IMR-90 (cell line): ENCODE results near the gene ZCCHC13. TPM values are rescaled to one million over a fixed set of nuclear protein-coding genes. Genes with fewer than 3 reads are reported as not detected.

Source experiments
- ATAC-seq: fragments of 200-7000 bp; cut with Tn5 transposase; 2 replicates; pipeline ENCODE4 v1.9.1; 2020; ENCODE audit warnings: low read depth, mild to moderate bottlenecking, moderate library complexity
- BruUV-seq: library from RNA; stranded (reverse); fragments of 400-500 nt; replicated peaks from 2 replicates; lab custom pipeline; 2021; lab: Mats Ljungman, UMichigan
- CTCF ChIA-PET: fragments of 300-600 bp; formaldehyde crosslinking; extraction: SDS; loops from one replicate; lab custom pipeline; 2021; ENCODE audit warnings: antibody characterized with exemption; lab: Yijun Ruan, JAX
- POLR2A ChIA-PET: fragments of 300-600 bp; sonication (Branson Sonifier 250); formaldehyde crosslinking; loops from one replicate; lab custom pipeline; 2022; ENCODE audit warnings: antibody characterized with exemption; ENCODE audit not compliant: unreplicated experiment; lab: Charles Lee
- DNase-seq: peaks from one replicate; pipeline ENCODE4 v3.0.0; 2013
- H2AFZ ChIP-seq: replicated peaks from 2 replicates; pipeline ENCODE3; 2013; ENCODE audit warnings: low read length, mild to moderate bottlenecking; ENCODE audit not compliant: poor library complexity
- H2AK5ac ChIP-seq: 2 replicates; pipeline ENCODE4 v1.6.1; 2013; ENCODE audit warnings: low read depth, low read length, inconsistent platforms
- H2AK9ac ChIP-seq: replicated peaks from 2 replicates; pipeline ENCODE3; 2013; ENCODE audit warnings: mild to moderate bottlenecking, low read depth, low read length, moderate library complexity; ENCODE audit not compliant: poor library complexity
- H2BK120ac ChIP-seq: 2 replicates; pipeline ENCODE4 v1.6.1; 2013; ENCODE audit warnings: low read depth, low read length, inconsistent platforms
- H2BK15ac ChIP-seq: 3 replicates; pipeline ENCODE4 v1.6.1; 2013; ENCODE audit warnings: low read depth, low read length, inconsistent platforms
- H2BK20ac ChIP-seq: 2 replicates; pipeline ENCODE4 v1.6.1; 2013; ENCODE audit warnings: low read depth, mild to moderate bottlenecking, inconsistent platforms, low read length, moderate library complexity
- H2BK5ac ChIP-seq: 2 replicates; pipeline ENCODE4 v1.6.1; 2013; ENCODE audit warnings: mild to moderate bottlenecking, low read depth, low read length, inconsistent platforms; ENCODE audit not compliant: poor library complexity, severe bottlenecking
- H3K14ac ChIP-seq: replicated peaks from 2 replicates; pipeline ENCODE4 v1.6.1; 2013; ENCODE audit warnings: low read depth, low read length, inconsistent platforms
- H3K18ac ChIP-seq: 2 replicates; pipeline ENCODE4 v1.6.1; 2013; ENCODE audit warnings: low read depth, low read length, control low read depth
- H3K23ac ChIP-seq: 2 replicates; pipeline ENCODE4 v1.6.1; 2013; ENCODE audit warnings: low read depth, low read length, inconsistent platforms
- H3K27ac ChIP-seq: 2 replicates; pipeline ENCODE4 v1.5.1; 2013; ENCODE audit warnings: mild to moderate bottlenecking, control low read depth, low read length; ENCODE audit not compliant: insufficient read depth
- H3K27me3 ChIP-seq: 2 replicates; pipeline ENCODE4 v1.6.1; 2013; ENCODE audit warnings: low read length; ENCODE audit not compliant: control insufficient read depth, insufficient read depth
- H3K36me3 ChIP-seq: 2 replicates; pipeline ENCODE4 v1.6.1; 2013; ENCODE audit warnings: low read length, mixed read lengths; ENCODE audit not compliant: control insufficient read depth, insufficient read depth
- H3K4ac ChIP-seq: 2 replicates; pipeline ENCODE4 v1.6.1; 2013; ENCODE audit warnings: low read depth, low read length, inconsistent platforms
- H3K4me1 ChIP-seq: 2 replicates; pipeline ENCODE4 v1.6.1; 2013; ENCODE audit warnings: low read length, mixed read lengths; ENCODE audit not compliant: control insufficient read depth, insufficient read depth
- H3K4me2 ChIP-seq: 2 replicates; pipeline ENCODE4 v1.6.1; 2013; ENCODE audit warnings: low read depth, mild to moderate bottlenecking, control low read depth, low read length, moderate library complexity
- H3K4me3 ChIP-seq: 2 replicates; pipeline ENCODE4 v1.5.1; 2013; ENCODE audit warnings: low read depth, mild to moderate bottlenecking, control low read depth, low read length, moderate library complexity; ENCODE audit not compliant: insufficient read depth
- H3K56ac ChIP-seq: 2 replicates; pipeline ENCODE4 v1.6.1; 2013; ENCODE audit warnings: low read length, inconsistent platforms; ENCODE audit not compliant: insufficient read depth; ENCODE audit errors: extremely low read depth
- H3K79me1 ChIP-seq, 2 experiments: 2 replicates each; pipeline ENCODE4 v1.6.1; 2013; ENCODE audit warnings: low read length in 2 of 2, inconsistent platforms in 1 of 2, low read depth in 1 of 2
- H3K9ac ChIP-seq: 2 replicates; pipeline ENCODE4 v1.6.1; 2013; ENCODE audit warnings: low read depth, low read length, control low read depth
- H3K9me1 ChIP-seq: 2 replicates; pipeline ENCODE4 v1.6.1; 2013; ENCODE audit warnings: low read length, inconsistent platforms; ENCODE audit not compliant: insufficient read depth
- H3K9me3 ChIP-seq: 2 replicates; pipeline ENCODE4 v1.6.1; 2013; ENCODE audit warnings: low read length; ENCODE audit not compliant: control insufficient read depth, insufficient read depth
- H4K20me1 ChIP-seq: 2 replicates; pipeline ENCODE4 v1.6.1; 2013; ENCODE audit warnings: low read length, inconsistent platforms; ENCODE audit not compliant: insufficient read depth
- H4K5ac ChIP-seq: 2 replicates; pipeline ENCODE4 v1.6.1; 2013; ENCODE audit warnings: mild to moderate bottlenecking, low read depth, low read length, control low read depth
- H4K8ac ChIP-seq, 2 experiments: 2 replicates each; pipeline ENCODE4 v1.6.1; 2013; ENCODE audit warnings: low read depth in 2 of 2, low read length in 2 of 2, control low read depth in 1 of 2, inconsistent platforms in 1 of 2
- H4K91ac ChIP-seq: 2 replicates; pipeline ENCODE4 v1.6.1; 2013; ENCODE audit warnings: low read depth, low read length, inconsistent platforms; ENCODE audit not compliant: insufficient read depth
- BHLHE40 ChIP-seq: fragments of 150-350 bp; IDR thresholded peaks from 2 replicates; pipeline ENCODE4 v1.6.1; 2016; ENCODE audit warnings: mild to moderate bottlenecking, low read depth, low read length
- CEBPB ChIP-seq: IDR thresholded peaks from 2 replicates; pipeline ENCODE4 v1.6.1; 2012; ENCODE audit warnings: low read depth, low read length, improper control_type of control experiment
- CHD1 ChIP-seq: IDR thresholded peaks from 2 replicates; pipeline ENCODE4 v1.6.1; 2012; ENCODE audit warnings: low read depth, low read length, improper control_type of control experiment
- CTCF ChIP-seq: conservative IDR thresholded peaks from 2 replicates; pipeline ENCODE4 v1.5.1; 2012; ENCODE audit warnings: mild to moderate bottlenecking, low read depth, low read length, improper control_type of control experiment
- FOS ChIP-seq: fragments of 150-350 bp; IDR thresholded peaks from 2 replicates; pipeline ENCODE4 v1.6.1; 2016; ENCODE audit warnings: low read depth, low read length
- MAFK ChIP-seq: IDR thresholded peaks from 2 replicates; pipeline ENCODE4 v1.6.1; 2012; ENCODE audit warnings: low read depth, low read length, improper control_type of control experiment
- MAZ ChIP-seq: IDR thresholded peaks from 2 replicates; pipeline ENCODE4 v1.6.1; 2012; ENCODE audit warnings: low read depth, mild to moderate bottlenecking, low read length, improper control_type of control experiment, moderate library complexity, borderline replicate concordance
- MXI1 ChIP-seq: IDR thresholded peaks from 2 replicates; pipeline ENCODE4 v1.6.1; 2012; ENCODE audit warnings: low read depth, mild to moderate bottlenecking, low read length, moderate library complexity, borderline replicate concordance
- NFE2L2 ChIP-seq: fragments of 150-350 bp; IDR thresholded peaks from 2 replicates; pipeline ENCODE4 v1.6.1; 2016; ENCODE audit warnings: low read depth, mild to moderate bottlenecking, low read length
- POLR2A ChIP-seq: IDR thresholded peaks from 2 replicates; pipeline ENCODE4 v1.6.1; 2012; ENCODE audit warnings: mild to moderate bottlenecking, low read depth, low read length
- RAD21 ChIP-seq: IDR thresholded peaks from 2 replicates; pipeline ENCODE4 v1.6.1; 2012; ENCODE audit warnings: low read length, improper control_type of control experiment
- RCOR1 ChIP-seq: IDR thresholded peaks from 2 replicates; pipeline ENCODE4 v1.6.1; 2012; ENCODE audit warnings: mild to moderate bottlenecking, low read length, improper control_type of control experiment; ENCODE audit not compliant: insufficient replicate concordance
- RFX5 ChIP-seq: IDR thresholded peaks from 2 replicates; pipeline ENCODE4 v1.8.0; 2012; ENCODE audit warnings: low read depth, mild to moderate bottlenecking, low read length, moderate library complexity
- SMC3 ChIP-seq: fragments of 150-350 bp; IDR thresholded peaks from 2 replicates; pipeline ENCODE4 v1.6.1; 2016; ENCODE audit warnings: low read depth, mild to moderate bottlenecking, antibody characterized with exemption, low read length, moderate library complexity
- USF2 ChIP-seq: fragments of 150-350 bp; IDR thresholded peaks from 2 replicates; pipeline ENCODE4 v1.6.1; 2017; ENCODE audit warnings: mild to moderate bottlenecking, antibody characterized with exemption, low read length, low read depth
- dilution Hi-C: fragments of 300-500 bp; cut with HindIII; formaldehyde crosslinking; loops from one replicate; pipeline ENCODE4 v1.14.3; 2018; ENCODE audit warnings: low sequenced_read_pairs; ENCODE audit not compliant: unreplicated experiment
- in situ Hi-C: fragments of 300-500 bp; cut with MboI; formaldehyde crosslinking; loops from 3 replicates; pipeline ENCODE4 v1.14.3; 2019; ENCODE audit warnings: low sequenced_read_pairs, inconsistent platforms, mixed read lengths
- intact Hi-C: fragments of 100-400 bp; cut with micrococcal nuclease; formaldehyde crosslinking; loops from 2 replicates; pipeline ENCODE4 v1.10.0; 2022
- polyA plus RNA-seq, 3 experiments: library from polyadenylated mRNA; depleted of rRNA; stranded (reverse); fragments of >200 nt; gene quantifications; 2 replicates each; pipeline ENCODE4 v1.2.3, GENCODE V29; 2012; ENCODE audit warnings: low replicate concordance in 1 of 3
- total RNA-seq: library from RNA; depleted of rRNA; stranded (reverse); fragments of >200 nt; gene quantifications from 2 replicates; pipeline ENCODE4 v1.2.3, GENCODE V29; 2012

Gene ZCCHC13
- total and polyA plus RNA-seq, 2 of the 4 experiments (the other 2 are of a cell fraction), result not detected

GRCh38 chrX:74340051-74340450, 36.1 kb downstream of the ZCCHC13 start:
- ChIA-PET POLR2A (no interaction called here), CTCF (no interaction called here)
- intact Hi-C loops, result loop anchor here (5.0 to 10.0 kb wide), 3 partner anchors 103 to 1255 kb away; no protein-coding TSS in a partner anchor
- no peak overlapping the region for H3K27ac ChIP-seq
- H3K56ac ChIP-seq, result no peak overlapping the region
- H4K8ac ChIP-seq, result no peak overlapping the region
- no peak overlapping the region for H3K9ac ChIP-seq
- 0 out of 2 replicates have a peak, but pooled peaks cover 2% of the 10 kb centered on the region for H3K4me1 ChIP-seq
- no peak overlapping the region for H4K91ac ChIP-seq
- no peak overlapping the region for H2AK5ac ChIP-seq
- ATAC-seq (no peak), DNase-seq (no peak)
- in situ Hi-C loops, result no loop called here
- dilution Hi-C loops, result no loop called here
- no peak overlapping the region for H2BK20ac ChIP-seq
- H2AFZ ChIP-seq, result no peak overlapping the region
- no peak for TF ChIP-seq RAD21
- no peak for TF ChIP-seq RCOR1
- no peak for TF ChIP-seq SMC3
- TF ChIP-seq MAFK, result no peak
- TF ChIP-seq MAZ, result no peak
- no peak for TF ChIP-seq CEBPB
- TF ChIP-seq POLR2A, result no peak
- no peak for TF ChIP-seq CTCF
- no peak for TF ChIP-seq BHLHE40
- TF ChIP-seq NFE2L2, result no peak
- TF ChIP-seq MXI1, result no peak
- TF ChIP-seq CHD1, result no peak
- TF ChIP-seq USF2, result no peak
- TF ChIP-seq FOS, result no peak
- TF ChIP-seq RFX5, result no peak
- BruUV-seq, result no TSS peak
- no peaks in the 10 kb centered on the region for H3K36me3 ChIP-seq
- H3K4me3 ChIP-seq, result no peak overlapping the region
- no peak overlapping the region for H3K14ac ChIP-seq
- H3K9me1 ChIP-seq, result no peaks in the 10 kb centered on the region
- H3K79me1 ChIP-seq, result no peaks in the 10 kb centered on the region
- H4K20me1 ChIP-seq, result no peaks in the 10 kb centered on the region
- H2BK5ac ChIP-seq, result no peak overlapping the region
- no peak overlapping the region for H2AK9ac ChIP-seq
- H3K23ac ChIP-seq, result no peak overlapping the region
- no peak overlapping the region for H3K4ac ChIP-seq
- no peak overlapping the region for H3K18ac ChIP-seq
- no peaks in the 10 kb centered on the region; the same call in 1 of the 2 replicates for H3K27me3 ChIP-seq
- H4K5ac ChIP-seq, result no peak overlapping the region
- peaks cover 5% of the 10 kb centered on the region for H3K9me3 ChIP-seq
- no peak overlapping the region for H2BK15ac ChIP-seq
- H3K4me2 ChIP-seq, result no peak overlapping the region
- no peak overlapping the region for H2BK120ac ChIP-seq
